Measurements from ENCODE around the gene IER5L.
"Not testable (repeated sequence)": the region's sequence is repeated elsewhere in the genome, so short reads cannot be mapped to it uniquely, and the experiment has no call there.

IER5L gene

DNA sequence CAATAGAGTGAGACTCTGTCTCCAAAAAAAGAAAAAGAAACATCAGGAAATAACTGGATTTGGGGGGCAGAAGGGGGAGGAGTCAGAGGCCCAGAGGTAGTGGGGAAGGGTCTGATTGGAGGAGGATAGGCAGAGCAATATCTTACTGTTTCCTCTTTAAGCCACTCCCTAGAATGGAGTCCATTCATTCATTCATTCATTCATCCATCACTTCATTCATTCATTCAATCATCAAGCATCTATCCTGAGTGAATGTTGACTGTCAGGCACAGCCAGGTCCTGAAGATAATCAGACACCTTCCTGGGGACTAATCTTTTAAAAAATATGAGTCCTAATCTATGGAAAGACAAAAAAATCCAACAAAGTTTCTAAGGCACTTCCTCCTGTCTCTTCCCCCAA lies 12.9 kb downstream of the IER5L start:
- Histone ChIP-seq H3K79me2 (ENCODE audit: insufficient read depth, low read length) (no peaks in the 10 kb centered on the region), H3K4me3 (ENCODE audit: low read length, poor library complexity, severe bottlenecking) (no peak overlapping the region), H3K4me1 (ENCODE audit: insufficient read depth, low read length, poor library complexity, severe bottlenecking) (peaks cover 19% of the 10 kb centered on the region), H2AFZ (ENCODE audit: low read length) (no peak overlapping the region), H3K36me3 (ENCODE audit: insufficient read depth, low read length) (no peaks in the 10 kb centered on the region), H3K4me2 (ENCODE audit: low read depth, low read length, poor library complexity, severe bottlenecking) (no peak overlapping the region), H3K9ac (ENCODE audit: low read depth, low read length, poor library complexity, severe bottlenecking) (no peak overlapping the region), H3K27me3 (ENCODE audit: insufficient read depth, low read length, poor library complexity, severe bottlenecking) (no peaks in the 10 kb centered on the region), H3K9me2 (replicated peaks; ENCODE audit: low read depth, low read length) (no peaks in the 10 kb centered on the region), H3K9me3 (ENCODE audit: insufficient read depth, low read depth, low read length) (no peaks in the 10 kb centered on the region), H4K20me1 (ENCODE audit: insufficient read depth, low read length, poor library complexity, severe bottlenecking) (no peaks in the 10 kb centered on the region), H3F3A (ENCODE audit: low read depth) (no peaks in the 10 kb centered on the region)
- TF ChIP-seq, protein P1, sequence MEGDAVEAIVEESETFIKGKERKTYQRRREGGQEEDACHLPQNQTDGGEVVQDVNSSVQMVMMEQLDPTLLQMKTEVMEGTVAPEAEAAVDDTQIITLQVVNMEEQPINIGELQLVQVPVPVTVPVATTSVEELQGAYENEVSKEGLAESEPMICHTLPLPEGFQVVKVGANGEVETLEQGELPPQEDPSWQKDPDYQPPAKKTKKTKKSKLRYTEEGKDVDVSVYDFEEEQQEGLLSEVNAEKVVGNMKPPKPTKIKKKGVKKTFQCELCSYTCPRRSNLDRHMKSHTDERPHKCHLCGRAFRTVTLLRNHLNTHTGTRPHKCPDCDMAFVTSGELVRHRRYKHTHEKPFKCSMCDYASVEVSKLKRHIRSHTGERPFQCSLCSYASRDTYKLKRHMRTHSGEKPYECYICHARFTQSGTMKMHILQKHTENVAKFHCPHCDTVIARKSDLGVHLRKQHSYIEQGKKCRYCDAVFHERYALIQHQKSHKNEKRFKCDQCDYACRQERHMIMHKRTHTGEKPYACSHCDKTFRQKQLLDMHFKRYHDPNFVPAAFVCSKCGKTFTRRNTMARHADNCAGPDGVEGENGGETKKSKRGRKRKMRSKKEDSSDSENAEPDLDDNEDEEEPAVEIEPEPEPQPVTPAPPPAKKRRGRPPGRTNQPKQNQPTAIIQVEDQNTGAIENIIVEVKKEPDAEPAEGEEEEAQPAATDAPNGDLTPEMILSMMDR (conservative IDR thresholded peaks at IDR 0.05; ENCODE audit: low read length): no peak
- TF ChIP-seq EZH2phosphoT487 (IDR thresholded peaks at IDR 0.05; ENCODE audit: borderline replicate concordance): no peak

- Histone ChIP-seq H4K20me1 (ENCODE audit: insufficient read depth, low read length, poor library complexity, severe bottlenecking) (no peaks in the 10 kb centered on the region), H3K36me3 (ENCODE audit: insufficient read depth, low read length) (no peaks in the 10 kb centered on the region), H3K4me3 (ENCODE audit: low read length, poor library complexity, severe bottlenecking) (no peak overlapping the region), H3K4me1 (ENCODE audit: insufficient read depth, low read length, poor library complexity, severe bottlenecking) (peaks cover 17% of the 10 kb centered on the region), H3F3A (ENCODE audit: low read depth) (no peaks in the 10 kb centered on the region), H3K9me3 (ENCODE audit: insufficient read depth, low read depth, low read length) (no peaks in the 10 kb centered on the region), H3K27me3 (ENCODE audit: insufficient read depth, low read length, poor library complexity, severe bottlenecking) (no peaks in the 10 kb centered on the region), H3K9me2 (replicated peaks; ENCODE audit: low read depth, low read length) (no peaks in the 10 kb centered on the region), H3K9ac (ENCODE audit: low read depth, low read length, poor library complexity, severe bottlenecking) (no peak overlapping the region), H3K4me2 (ENCODE audit: low read depth, low read length, poor library complexity, severe bottlenecking) (no peak overlapping the region), H2AFZ (ENCODE audit: low read length) (no peak overlapping the region), H3K79me2 (ENCODE audit: insufficient read depth, low read length) (no peaks in the 10 kb centered on the region)
- TF ChIP-seq, protein P1 (conservative IDR thresholded peaks at IDR 0.05; ENCODE audit: low read length): no peak
- TF ChIP-seq EZH2phosphoT487 (IDR thresholded peaks at IDR 0.05; ENCODE audit: borderline replicate concordance): no peak
Observed at GRCh38 chr9:129164246-129164930, 13.7 kb downstream of the IER5L start.

GRCh38 chr9:129163753-129164152 lies 14.3 kb downstream of the IER5L start:
- Histone ChIP-seq H3K36me3 (ENCODE audit: insufficient read depth, low read length) (no peaks in the 10 kb centered on the region), H3K4me1 (ENCODE audit: insufficient read depth, low read length, poor library complexity, severe bottlenecking) (peaks cover 17% of the 10 kb centered on the region), H3K79me2 (ENCODE audit: insufficient read depth, low read length) (no peaks in the 10 kb centered on the region), H3K4me2 (ENCODE audit: low read depth, low read length, poor library complexity, severe bottlenecking) (no peak overlapping the region), H4K20me1 (ENCODE audit: insufficient read depth, low read length, poor library complexity, severe bottlenecking) (no peaks in the 10 kb centered on the region), H3K9me3 (ENCODE audit: insufficient read depth, low read depth, low read length) (no peaks in the 10 kb centered on the region), H3K9me2 (replicated peaks; ENCODE audit: low read depth, low read length) (no peaks in the 10 kb centered on the region), H3K4me3 (ENCODE audit: low read length, poor library complexity, severe bottlenecking) (no peak overlapping the region), H3F3A (ENCODE audit: low read depth) (no peaks in the 10 kb centered on the region), H3K27me3 (ENCODE audit: insufficient read depth, low read length, poor library complexity, severe bottlenecking) (no peaks in the 10 kb centered on the region), H2AFZ (ENCODE audit: low read length) (no peak overlapping the region), H3K9ac (ENCODE audit: low read depth, low read length, poor library complexity, severe bottlenecking) (no peak overlapping the region)
- TF ChIP-seq, protein P1 (conservative IDR thresholded peaks at IDR 0.05; ENCODE audit: low read length): no peak
- TF ChIP-seq EZH2phosphoT487 (IDR thresholded peaks at IDR 0.05; ENCODE audit: borderline replicate concordance): no peak

GRCh38 chr9:129163198-129163670 lies 14.8 kb downstream of the IER5L start:
- not testable (repeated sequence) for H3F3A ChIP-seq (ENCODE audit: low read depth); H3K4me3 ChIP-seq (ENCODE audit: low read length, poor library complexity, severe bottlenecking); H3K4me2 ChIP-seq (ENCODE audit: low read depth, low read length, poor library complexity, severe bottlenecking); H3K36me3 ChIP-seq (ENCODE audit: insufficient read depth, low read length); H3K27me3 ChIP-seq (ENCODE audit: insufficient read depth, low read length, poor library complexity, severe bottlenecking); H3K9me3 ChIP-seq (ENCODE audit: insufficient read depth, low read depth, low read length); H2AFZ ChIP-seq (ENCODE audit: low read length); H4K20me1 ChIP-seq (ENCODE audit: insufficient read depth, low read length, poor library complexity, severe bottlenecking); H3K9ac ChIP-seq (ENCODE audit: low read depth, low read length, poor library complexity, severe bottlenecking); H3K79me2 ChIP-seq (ENCODE audit: insufficient read depth, low read length); H3K9me2 ChIP-seq (replicated peaks; ENCODE audit: low read depth, low read length)
- H3K4me1 ChIP-seq (ENCODE audit: insufficient read depth, low read length, poor library complexity, severe bottlenecking): peaks cover 16% of the 10 kb centered on the region

Data from Loucy (cell line).